ENCODE results near the gene NOL7. TPM values are rescaled to one million over a fixed set of nuclear protein-coding genes. Genes with fewer than 3 reads are reported as not detected.

NOL7 gene
- total and polyA plus RNA-seq, 7 donors = 31.2 to 141 (median 45.1) TPM

GRCh38 chr6:13667655-13668054, 52.5 kb downstream of the NOL7 start:
- H3K4me1 ChIP-seq = peaks cover 41% of the 10 kb centered on the region

GRCh38 chr6:13668291-13668928, 53.3 kb downstream of the NOL7 start:
- ATAC-seq (no peak), DNase-seq (no peak)
- Histone ChIP-seq H3K27ac (no peak overlapping the region), H3K27me3 (ENCODE audit: insufficient read depth in 3 of 3, low read length in 2 of 3) (no peaks in the 10 kb centered on the region), H3K36me3 (ENCODE audit: insufficient read depth in 1 of 2, low read depth in 1 of 2) (no peaks in the 10 kb centered on the region), H3K4me1 (peaks cover 35% of the 10 kb centered on the region), H3K9me3 (no peaks in the 10 kb centered on the region), H3K4me3 (no peak overlapping the region)
- WGBS, 3 donors = 61 to 80% (median 69%) methylated on average over 2 of the region's 2 CpGs
- intact Hi-C loops (cut with DNase I) = loop anchor here in 1 of 2 donors (5.0 kb wide), 1 partner anchor 39 kb away; no protein-coding TSS in a partner anchor
- no peak for TF ChIP-seq CTCF (IDR thresholded peaks at IDR 0.05)

More at GRCh38 chr6:13667655-13668054, 52.5 kb downstream of the NOL7 start:
- Histone ChIP-seq H3K9me3 (no peaks in the 10 kb centered on the region), H3K27ac (no peak overlapping the region), H3K36me3 (ENCODE audit: insufficient read depth in 1 of 2, low read depth in 1 of 2) (no peaks in the 10 kb centered on the region), H3K4me3 (no peak overlapping the region), H3K27me3 (ENCODE audit: insufficient read depth in 3 of 3, low read length in 2 of 3) (no peaks in the 10 kb centered on the region)
- DNase-seq (no peak), ATAC-seq (no peak)
- no peak for TF ChIP-seq CTCF (IDR thresholded peaks at IDR 0.05)
- intact Hi-C loops (cut with DNase I) = loop anchor here in 1 of 2 donors (5.0 kb wide), 1 partner anchor 40 kb away; no protein-coding TSS in a partner anchor
- WGBS, 3 donors = 85 to 93% (median 87%) methylated on average over 2 of the region's 2 CpGs

DNA sequence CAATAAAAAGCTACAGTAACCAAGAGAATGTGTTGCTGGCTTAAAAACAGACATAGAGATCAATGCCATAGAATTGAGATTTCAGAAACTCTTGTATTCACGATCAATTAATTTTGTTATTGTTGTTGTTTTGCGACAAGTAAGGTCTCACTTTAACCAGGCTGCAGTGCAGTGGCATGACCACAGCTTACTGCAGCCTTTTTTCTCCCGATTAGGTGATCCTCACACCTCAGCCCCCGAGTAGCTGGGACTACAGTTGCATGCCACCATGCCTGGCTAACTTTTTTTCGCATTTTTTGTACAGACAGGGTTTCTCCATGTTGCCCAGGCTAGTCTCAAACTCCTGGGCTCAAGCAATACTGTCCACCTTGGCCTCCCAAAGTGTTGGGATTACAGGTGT, 54.3 kb downstream of the NOL7 start:
- intact Hi-C loops (cut with DNase I) = loop anchor here in 1 of 2 donors (5.0 kb wide), 1 partner anchor 38 kb away; no protein-coding TSS in a partner anchor
- no peak for DNase-seq

More for the DNA sequence above, 54.3 kb downstream of the NOL7 start:
- H3K9me3 ChIP-seq = no peaks in the 10 kb centered on the region
- no peak for ATAC-seq
- H3K27ac ChIP-seq = no peak overlapping the region
- H3K4me1 ChIP-seq = peaks cover 30% of the 10 kb centered on the region
- H3K27me3 ChIP-seq (ENCODE audit: insufficient read depth in 3 of 3, low read length in 2 of 3) = no peaks in the 10 kb centered on the region
- 94 to 97% (median 95%) methylated on average over 5 of the region's 5 CpGs for WGBS, 3 donors
- no peak overlapping the region for H3K4me3 ChIP-seq
- no peak for TF ChIP-seq CTCF (IDR thresholded peaks at IDR 0.05)
- H3K36me3 ChIP-seq (ENCODE audit: insufficient read depth in 1 of 2, low read depth in 1 of 2) = no peaks in the 10 kb centered on the region

Other genes starting within 250 kb of the NOL7 start
- gene GFOD1, start 127.7 kb upstream of the NOL7 start, total RNA-seq = 10 to 100 TPM; 16.7 to 34.2 (median 23.9) TPM
- gene GFOD1, start 127.7 kb upstream of the NOL7 start, polyA plus RNA-seq = 10 to 100 TPM in 1 of 3 donors, 1 to 10 TPM in 2; 5.9 to 12.0 (median 8.3) TPM
- 10 to 100 TPM; 19.3 to 29.2 (median 24.4) TPM for gene SIRT5, start 40.7 kb upstream of the NOL7 start, total RNA-seq
- gene SIRT5, start 40.7 kb upstream of the NOL7 start, polyA plus RNA-seq = 10 to 100 TPM; 10.1 to 17.6 (median 14.0) TPM
- gene RANBP9, start 96.5 kb downstream of the NOL7 start, total RNA-seq = 10 to 100 TPM; 52.9 to 72.6 (median 58.2) TPM
- 10 to 100 TPM; 22.3 to 64.2 (median 37.3) TPM for gene RANBP9, start 96.5 kb downstream of the NOL7 start, polyA plus RNA-seq
- gene MCUR1, start 199.2 kb downstream of the NOL7 start, total RNA-seq = 10 to 100 TPM; 20.5 to 31.9 (median 23.2) TPM
- gene MCUR1, start 199.2 kb downstream of the NOL7 start, polyA plus RNA-seq = 10 to 100 TPM; 17.9 to 20.1 (median 18.0) TPM